Neural cell (in vitro differentiated cells): Measurements from ENCODE around the gene KLF9. TPM values are rescaled to one million over a fixed set of nuclear protein-coding genes. Genes with fewer than 3 reads are reported as not detected.

Experiments used
- H2AFZ ChIP-seq: fragments of 200-600, 300-800 bp; sonication (generic), shearing (Covaris generic); 2 replicates; pipeline ENCODE4 v1.6.0; 2014; ENCODE audit warnings: low read depth, mild to moderate bottlenecking, antibody characterized with exemption, low read length, moderate library complexity
- H3F3A ChIP-seq: fragments of 200-600 bp; shearing (Covaris generic); 2 replicates; pipeline ENCODE4 v1.6.1; 2016; ENCODE audit warnings: mild to moderate bottlenecking, moderate library complexity, mixed read lengths, antibody characterized with exemption, low read length; ENCODE audit not compliant: insufficient read depth, poor library complexity, severe bottlenecking
- H3K27ac ChIP-seq: fragments of 200-600, 300-800 bp; sonication (generic), shearing (Covaris generic); 2 replicates; pipeline ENCODE4 v1.5.1; 2014; ENCODE audit warnings: mild to moderate bottlenecking, low read length, moderate library complexity
- H3K27me3 ChIP-seq: fragments of 300-800, 200-600 bp; sonication (generic), shearing (Covaris generic); 2 replicates; pipeline ENCODE4 v1.6.0; 2014; ENCODE audit warnings: mild to moderate bottlenecking, low read depth, low read length, moderate library complexity; ENCODE audit not compliant: insufficient read depth
- H3K36me3 ChIP-seq: fragments of 300-800, 200-600 bp; sonication (generic), shearing (Covaris generic); 2 replicates; pipeline ENCODE4 v1.5.1; 2014; ENCODE audit warnings: mild to moderate bottlenecking, antibody characterized with exemption, low read length, moderate library complexity; ENCODE audit not compliant: insufficient read depth
- H3K4me2 ChIP-seq: fragments of 300-800, 200-600 bp; sonication (generic), shearing (Covaris generic); 2 replicates; pipeline ENCODE4 v1.6.0; 2014; ENCODE audit warnings: mild to moderate bottlenecking, low read length
- H3K4me3 ChIP-seq: fragments of 300-800, 200-600 bp; sonication (generic), shearing (Covaris generic); 2 replicates; pipeline ENCODE4 v1.5.1; 2014; ENCODE audit warnings: mild to moderate bottlenecking, low read length, moderate library complexity
- H3K79me2 ChIP-seq: fragments of 200-600 bp; shearing (Covaris generic); replicated peaks from 2 replicates; pipeline ENCODE4 v1.6.0; 2014; ENCODE audit warnings: mild to moderate bottlenecking, low read length, moderate library complexity; ENCODE audit not compliant: insufficient read depth
- H3K9ac ChIP-seq: fragments of 300-800, 200-600 bp; sonication (generic), shearing (Covaris generic); 2 replicates; pipeline ENCODE4 v1.6.1; 2016; ENCODE audit warnings: mild to moderate bottlenecking, low read length, mixed read lengths
- H3K9me2 ChIP-seq: fragments of 200-600 bp; shearing (Covaris generic); 2 replicates; pipeline ENCODE4 v1.6.1; 2016; ENCODE audit warnings: mild to moderate bottlenecking, low read length, mixed read lengths; ENCODE audit not compliant: insufficient read depth
- H3K9me3 ChIP-seq: fragments of 200-600, 300-800 bp; sonication (generic), shearing (Covaris generic); 2 replicates; pipeline ENCODE4 v1.6.1; 2016; ENCODE audit warnings: mild to moderate bottlenecking, mixed run types, low read length, moderate library complexity, mixed read lengths
- H4K20me1 ChIP-seq: fragments of 200-600 bp; shearing (Covaris generic); 2 replicates; pipeline ENCODE4 v1.6.1; 2016; ENCODE audit warnings: mild to moderate bottlenecking, mixed run types; ENCODE audit not compliant: insufficient read depth
- EP300 ChIP-seq: fragments of 450-650 bp; conservative IDR thresholded peaks from 2 replicates; pipeline ENCODE4 v1.6.1; 2014; ENCODE audit warnings: antibody characterized with exemption, mild to moderate bottlenecking, moderate library complexity; ENCODE audit not compliant: poor library complexity, severe bottlenecking
- EZH2 ChIP-seq: fragments of 200-600, 300-800 bp; shearing (Covaris generic), sonication (generic); IDR thresholded peaks from 2 replicates; pipeline ENCODE4 v1.6.1; 2014; ENCODE audit warnings: antibody characterized with exemption, low read length, borderline replicate concordance, mild to moderate bottlenecking; ENCODE audit not compliant: insufficient read depth, poor library complexity, severe bottlenecking
- MXI1 ChIP-seq: fragments of 450-650 bp; conservative IDR thresholded peaks from 2 replicates; pipeline ENCODE4 v1.6.1; 2014; ENCODE audit warnings: antibody characterized with exemption, mild to moderate bottlenecking; ENCODE audit not compliant: poor library complexity, severe bottlenecking
- POLR2AphosphoS5 ChIP-seq: IDR thresholded peaks from 2 replicates; pipeline ENCODE4 v1.6.1; 2012
- RAD21 ChIP-seq: fragments of 450-650 bp; conservative IDR thresholded peaks from 2 replicates; pipeline ENCODE4 v1.6.1; 2014; ENCODE audit warnings: antibody characterized with exemption, mild to moderate bottlenecking, moderate library complexity
- SMC3 ChIP-seq: fragments of 450-650 bp; conservative IDR thresholded peaks from 2 replicates; pipeline ENCODE4 v1.6.1; 2014; ENCODE audit warnings: antibody characterized with exemption, mild to moderate bottlenecking, moderate library complexity; ENCODE audit not compliant: poor library complexity
- TAF1 ChIP-seq: IDR thresholded peaks from 2 replicates; pipeline ENCODE4 v1.6.1; 2012; ENCODE audit warnings: low read depth
- polyA plus RNA-seq: library from polyadenylated mRNA; depleted of rRNA; stranded (reverse); fragments of >200 nt; gene quantifications from 2 replicates; pipeline ENCODE4 v1.2.3, GENCODE V29; 2014
- TF ChIP-seq, protein P1 (sequence below): fragments of 450-650 bp; IDR thresholded peaks from 2 replicates; pipeline ENCODE4 v1.5.1; 2014; ENCODE audit warnings: antibody characterized with exemption, mild to moderate bottlenecking, moderate library complexity; ENCODE audit not compliant: poor library complexity, severe bottlenecking
- TF ChIP-seq, protein P2 (sequence below): IDR thresholded peaks from 2 replicates; pipeline ENCODE4 v1.6.1; 2012; ENCODE audit warnings: borderline replicate concordance

KLF9 gene
- polyA plus RNA-seq, 1 donor from 2014 or later: 0.11 TPM

DNA sequence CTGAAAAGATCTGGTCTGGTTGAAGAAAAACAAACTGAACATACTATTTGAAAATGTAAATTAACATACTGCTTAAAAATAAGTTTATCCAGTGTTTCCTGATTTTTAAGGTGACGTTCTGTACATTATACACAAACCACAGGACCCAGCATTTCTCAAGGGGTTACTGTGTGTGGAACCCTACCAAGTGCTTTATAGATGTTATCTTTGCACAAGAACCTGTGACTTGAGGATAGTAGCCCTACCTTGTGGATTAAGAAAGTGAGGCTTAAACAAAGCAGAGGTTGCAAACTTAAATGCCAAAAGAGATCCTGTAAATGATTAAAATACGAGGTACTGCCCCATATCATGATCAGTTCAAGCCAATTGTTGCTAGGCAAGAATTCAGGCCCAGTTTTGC, 4.7 kb downstream of the KLF9 start:
- no peaks in the 10 kb centered on the region for H3F3A ChIP-seq
- H3K36me3 ChIP-seq: no peaks in the 10 kb centered on the region
- H3K79me2 ChIP-seq: no peaks in the 10 kb centered on the region
- no peak overlapping the region for H3K4me3 ChIP-seq
- no peaks in the 10 kb centered on the region for H3K9me2 ChIP-seq
- TF ChIP-seq, protein P1, sequence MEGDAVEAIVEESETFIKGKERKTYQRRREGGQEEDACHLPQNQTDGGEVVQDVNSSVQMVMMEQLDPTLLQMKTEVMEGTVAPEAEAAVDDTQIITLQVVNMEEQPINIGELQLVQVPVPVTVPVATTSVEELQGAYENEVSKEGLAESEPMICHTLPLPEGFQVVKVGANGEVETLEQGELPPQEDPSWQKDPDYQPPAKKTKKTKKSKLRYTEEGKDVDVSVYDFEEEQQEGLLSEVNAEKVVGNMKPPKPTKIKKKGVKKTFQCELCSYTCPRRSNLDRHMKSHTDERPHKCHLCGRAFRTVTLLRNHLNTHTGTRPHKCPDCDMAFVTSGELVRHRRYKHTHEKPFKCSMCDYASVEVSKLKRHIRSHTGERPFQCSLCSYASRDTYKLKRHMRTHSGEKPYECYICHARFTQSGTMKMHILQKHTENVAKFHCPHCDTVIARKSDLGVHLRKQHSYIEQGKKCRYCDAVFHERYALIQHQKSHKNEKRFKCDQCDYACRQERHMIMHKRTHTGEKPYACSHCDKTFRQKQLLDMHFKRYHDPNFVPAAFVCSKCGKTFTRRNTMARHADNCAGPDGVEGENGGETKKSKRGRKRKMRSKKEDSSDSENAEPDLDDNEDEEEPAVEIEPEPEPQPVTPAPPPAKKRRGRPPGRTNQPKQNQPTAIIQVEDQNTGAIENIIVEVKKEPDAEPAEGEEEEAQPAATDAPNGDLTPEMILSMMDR: no peak
- TF ChIP-seq TAF1 (no peak), RAD21 (no peak), EP300 (no peak), POLR2AphosphoS5 (no peak), MXI1 (no peak), SMC3 (no peak), EZH2 (no peak)
- TF ChIP-seq, protein P2, sequence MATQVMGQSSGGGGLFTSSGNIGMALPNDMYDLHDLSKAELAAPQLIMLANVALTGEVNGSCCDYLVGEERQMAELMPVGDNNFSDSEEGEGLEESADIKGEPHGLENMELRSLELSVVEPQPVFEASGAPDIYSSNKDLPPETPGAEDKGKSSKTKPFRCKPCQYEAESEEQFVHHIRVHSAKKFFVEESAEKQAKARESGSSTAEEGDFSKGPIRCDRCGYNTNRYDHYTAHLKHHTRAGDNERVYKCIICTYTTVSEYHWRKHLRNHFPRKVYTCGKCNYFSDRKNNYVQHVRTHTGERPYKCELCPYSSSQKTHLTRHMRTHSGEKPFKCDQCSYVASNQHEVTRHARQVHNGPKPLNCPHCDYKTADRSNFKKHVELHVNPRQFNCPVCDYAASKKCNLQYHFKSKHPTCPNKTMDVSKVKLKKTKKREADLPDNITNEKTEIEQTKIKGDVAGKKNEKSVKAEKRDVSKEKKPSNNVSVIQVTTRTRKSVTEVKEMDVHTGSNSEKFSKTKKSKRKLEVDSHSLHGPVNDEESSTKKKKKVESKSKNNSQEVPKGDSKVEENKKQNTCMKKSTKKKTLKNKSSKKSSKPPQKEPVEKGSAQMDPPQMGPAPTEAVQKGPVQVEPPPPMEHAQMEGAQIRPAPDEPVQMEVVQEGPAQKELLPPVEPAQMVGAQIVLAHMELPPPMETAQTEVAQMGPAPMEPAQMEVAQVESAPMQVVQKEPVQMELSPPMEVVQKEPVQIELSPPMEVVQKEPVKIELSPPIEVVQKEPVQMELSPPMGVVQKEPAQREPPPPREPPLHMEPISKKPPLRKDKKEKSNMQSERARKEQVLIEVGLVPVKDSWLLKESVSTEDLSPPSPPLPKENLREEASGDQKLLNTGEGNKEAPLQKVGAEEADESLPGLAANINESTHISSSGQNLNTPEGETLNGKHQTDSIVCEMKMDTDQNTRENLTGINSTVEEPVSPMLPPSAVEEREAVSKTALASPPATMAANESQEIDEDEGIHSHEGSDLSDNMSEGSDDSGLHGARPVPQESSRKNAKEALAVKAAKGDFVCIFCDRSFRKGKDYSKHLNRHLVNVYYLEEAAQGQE: no peak
- H3K27ac ChIP-seq: no peak overlapping the region
- H3K9ac ChIP-seq: no peak overlapping the region
- H3K9me3 ChIP-seq: no peaks in the 10 kb centered on the region
- peaks cover 48% of the 10 kb centered on the region for H3K27me3 ChIP-seq
- H3K4me2 ChIP-seq: no peak overlapping the region
- H4K20me1 ChIP-seq: no peaks in the 10 kb centered on the region
- no peak overlapping the region for H2AFZ ChIP-seq

DNA sequence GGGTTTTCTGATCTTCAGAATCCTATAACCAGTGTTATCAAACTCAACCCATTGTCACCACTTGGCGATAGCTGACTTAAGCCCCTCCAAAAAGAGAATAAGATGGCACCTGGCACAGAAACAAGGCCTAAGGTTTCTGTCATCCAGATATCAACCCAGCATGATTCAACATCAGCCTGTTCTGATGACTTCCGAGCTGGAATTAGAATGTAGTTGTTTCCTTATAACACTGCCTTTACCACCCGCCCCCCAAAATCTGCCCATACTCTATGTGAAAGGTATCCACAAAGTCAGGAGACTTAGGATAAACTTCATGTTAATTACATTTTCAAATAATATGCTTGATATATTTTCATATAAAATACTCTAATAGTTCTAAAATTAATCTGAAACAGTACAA, 5.2 kb downstream of the KLF9 start:
- Histone ChIP-seq H3K9me2 (no peaks in the 10 kb centered on the region), H4K20me1 (no peaks in the 10 kb centered on the region), H3K36me3 (no peaks in the 10 kb centered on the region), H3K4me2 (no peak overlapping the region), H2AFZ (no peak overlapping the region), H3K27me3 (peaks cover 43% of the 10 kb centered on the region), H3F3A (no peaks in the 10 kb centered on the region), H3K9ac (no peak overlapping the region), H3K27ac (no peak overlapping the region), H3K79me2 (no peaks in the 10 kb centered on the region), H3K9me3 (no peaks in the 10 kb centered on the region), H3K4me3 (no peak overlapping the region)
- TF ChIP-seq SMC3: no peak
- TF ChIP-seq TAF1: no peak
- TF ChIP-seq, protein P2: no peak
- TF ChIP-seq RAD21: no peak
- TF ChIP-seq, protein P1: no peak
- no peak for TF ChIP-seq EP300
- TF ChIP-seq POLR2AphosphoS5: no peak
- TF ChIP-seq MXI1: no peak
- no peak for TF ChIP-seq EZH2
